Thoracic aorta (tissue), 2 donors: ENCODE results near the gene FXYD1. TPM values are rescaled to one million over a fixed set of nuclear protein-coding genes. Genes with fewer than 3 reads are reported as not detected.

Experiments used
- ATAC-seq: fragments of 150-250 bp; one replicate; pipeline ENCODE4 v1.8.0; 2017; ENCODE audit warnings: low read depth; ENCODE audit not compliant: insufficient number of reproducible peaks, low FRiP score
- DNase-seq: peaks from one replicate; pipeline ENCODE4 v3.0.0-alpha.2; 2020; ENCODE audit warnings: low spot score
- H3K27ac ChIP-seq, 2 donors: fragments of 200-600 bp; sonication (generic); 1 replicate in 1 of 2; 2 replicates in 1 of 2; pipeline ENCODE4 v1.5.1; 2016; ENCODE audit warnings: mild to moderate bottlenecking in 2 of 2, moderate library complexity in 2 of 2
- H3K27me3 ChIP-seq: fragments of 200-600 bp; sonication (generic); replicated peaks from 2 replicates; pipeline ENCODE4 v1.6.0; 2016; ENCODE audit warnings: mild to moderate bottlenecking; ENCODE audit not compliant: insufficient read depth
- H3K36me3 ChIP-seq: fragments of 200-600 bp; sonication (generic); one replicate; pipeline ENCODE4 v1.5.1; 2016
- H3K4me1 ChIP-seq, 2 donors: fragments of 200-600 bp; sonication (generic); 1 replicate in 1 of 2; 2 replicates in 1 of 2; pipeline versions ENCODE4 v1.5.1 to v1.6.0; 2016; ENCODE audit warnings: low read depth in 2 of 2, mild to moderate bottlenecking in 1 of 2; ENCODE audit not compliant: control insufficient read depth in 1 of 2
- H3K4me3 ChIP-seq: fragments of 200-600 bp; sonication (generic); 2 replicates; pipeline ENCODE4 v1.5.1; 2016; ENCODE audit warnings: mild to moderate bottlenecking
- H3K9me3 ChIP-seq: fragments of 200-600 bp; sonication (generic); 2 replicates; pipeline ENCODE4 v1.5.1; 2016
- total RNA-seq, 2 donors: library from RNA; depleted of rRNA; stranded (reverse); fragments of >200 nt; gene quantifications; one replicate each; pipeline versions ENCODE4 v1.1.0 to v1.2.3, GENCODE V29; 2016
- TF ChIP-seq, protein P1 (sequence below): fragments of 200-600 bp; sonication (generic); IDR thresholded peaks from one replicate; pipeline ENCODE4 v1.5.1; 2019; ENCODE audit warnings: antibody characterized with exemption

Gene FXYD1
- total RNA-seq, 2 donors from 2014 or later: 50.7 to 65.8 TPM

DNA sequence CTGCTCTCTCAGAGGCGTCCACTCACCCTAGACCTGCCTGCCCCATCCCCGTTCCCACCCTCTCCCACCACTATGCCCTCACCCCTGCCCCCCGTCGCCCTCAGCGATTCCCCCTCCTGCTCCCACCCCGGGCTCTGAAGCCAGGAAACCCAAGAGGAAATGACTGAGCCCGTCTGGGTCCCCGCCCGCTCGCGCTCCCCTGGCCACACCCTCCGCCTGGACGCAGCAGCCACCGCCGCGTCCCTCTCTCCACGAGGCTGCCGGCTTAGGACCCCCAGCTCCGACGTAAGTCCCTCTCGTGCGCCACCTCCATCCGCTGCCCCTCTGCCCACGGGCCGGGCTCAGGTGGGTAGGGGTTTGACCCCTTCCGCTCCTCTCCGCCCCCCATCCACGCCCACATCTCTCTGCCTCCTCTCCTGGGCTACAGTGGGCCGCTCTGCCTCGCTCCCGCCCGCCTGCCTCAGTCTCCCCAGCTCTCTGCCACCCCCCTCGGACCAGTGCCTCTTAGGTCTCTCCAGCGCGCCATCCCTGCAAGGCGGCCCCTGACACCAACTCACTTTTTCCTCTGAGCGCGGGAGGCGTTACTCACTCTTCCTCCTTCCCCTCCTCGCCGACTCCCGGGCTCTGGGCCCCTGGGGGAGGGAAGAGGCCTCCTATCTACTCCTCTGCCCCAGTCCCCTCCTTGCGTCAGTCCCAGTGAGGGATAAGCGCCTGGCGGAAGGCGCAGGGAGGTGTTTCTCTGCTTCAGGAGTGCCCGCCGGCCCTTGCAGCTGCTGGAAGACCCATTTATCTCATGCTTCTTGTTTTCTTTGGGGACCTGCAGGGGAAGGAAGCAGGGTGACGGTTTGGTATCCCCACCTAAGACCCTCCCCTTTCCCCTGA, 16.1 kb downstream of the FXYD1 start, which contains the start of gene FXYD5:
Gene FXYD5 (plus strand): TSS at position 211 of the 882 bp plus-strand sequence. CDS start 816 bp downstream, outside the sequence.
- H3K27ac ChIP-seq: peak within 1 kb of the TSS; percentile 34 to 65
- H3K36me3 ChIP-seq: no peaks in the 10 kb centered on the region
- H3K9me3 ChIP-seq: no peaks in the 10 kb centered on the region
- ATAC-seq (no peak), DNase-seq (peak; percentile 52)
- H3K4me3 ChIP-seq: peak within 1 kb of the TSS; percentile 85
- H3K27me3 ChIP-seq: no peaks in the 10 kb centered on the region
- TF ChIP-seq, protein P1, sequence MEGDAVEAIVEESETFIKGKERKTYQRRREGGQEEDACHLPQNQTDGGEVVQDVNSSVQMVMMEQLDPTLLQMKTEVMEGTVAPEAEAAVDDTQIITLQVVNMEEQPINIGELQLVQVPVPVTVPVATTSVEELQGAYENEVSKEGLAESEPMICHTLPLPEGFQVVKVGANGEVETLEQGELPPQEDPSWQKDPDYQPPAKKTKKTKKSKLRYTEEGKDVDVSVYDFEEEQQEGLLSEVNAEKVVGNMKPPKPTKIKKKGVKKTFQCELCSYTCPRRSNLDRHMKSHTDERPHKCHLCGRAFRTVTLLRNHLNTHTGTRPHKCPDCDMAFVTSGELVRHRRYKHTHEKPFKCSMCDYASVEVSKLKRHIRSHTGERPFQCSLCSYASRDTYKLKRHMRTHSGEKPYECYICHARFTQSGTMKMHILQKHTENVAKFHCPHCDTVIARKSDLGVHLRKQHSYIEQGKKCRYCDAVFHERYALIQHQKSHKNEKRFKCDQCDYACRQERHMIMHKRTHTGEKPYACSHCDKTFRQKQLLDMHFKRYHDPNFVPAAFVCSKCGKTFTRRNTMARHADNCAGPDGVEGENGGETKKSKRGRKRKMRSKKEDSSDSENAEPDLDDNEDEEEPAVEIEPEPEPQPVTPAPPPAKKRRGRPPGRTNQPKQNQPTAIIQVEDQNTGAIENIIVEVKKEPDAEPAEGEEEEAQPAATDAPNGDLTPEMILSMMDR: no peak
- H3K4me1 ChIP-seq: peaks cover 0 to 27% of the 10 kb centered on the region in 2 donors

DNA sequence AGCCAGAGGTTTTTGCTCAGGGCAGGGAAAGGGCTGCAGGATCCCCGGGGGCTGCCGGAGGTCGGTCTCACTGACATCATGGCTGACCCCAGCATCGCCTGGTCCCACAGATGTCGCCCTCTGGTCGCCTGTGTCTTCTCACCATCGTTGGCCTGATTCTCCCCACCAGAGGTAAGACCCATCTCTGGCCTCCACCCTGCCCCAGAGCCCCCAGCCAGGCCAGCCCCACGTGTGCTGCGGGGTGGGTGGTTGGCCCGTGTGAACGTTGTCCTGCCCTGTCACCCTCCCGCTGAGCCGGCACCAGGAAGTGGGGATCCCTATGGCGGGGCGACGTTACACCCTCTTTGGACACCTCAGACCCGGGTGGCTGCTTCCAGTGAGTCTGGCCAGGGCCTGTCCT, 16.8 kb downstream of the FXYD1 start:
- Histone ChIP-seq H3K4me3 (peak overlapping the region; percentile 85), H3K4me1 (peaks cover 0 to 27% of the 10 kb centered on the region in 2 donors), H3K36me3 (no peaks in the 10 kb centered on the region), H3K27ac (peak overlapping the region; percentile 24 to 65), H3K9me3 (no peaks in the 10 kb centered on the region), H3K27me3 (no peaks in the 10 kb centered on the region)
- ATAC-seq (no peak), DNase-seq (no peak)
- TF ChIP-seq, protein P1: no peak

DNA sequence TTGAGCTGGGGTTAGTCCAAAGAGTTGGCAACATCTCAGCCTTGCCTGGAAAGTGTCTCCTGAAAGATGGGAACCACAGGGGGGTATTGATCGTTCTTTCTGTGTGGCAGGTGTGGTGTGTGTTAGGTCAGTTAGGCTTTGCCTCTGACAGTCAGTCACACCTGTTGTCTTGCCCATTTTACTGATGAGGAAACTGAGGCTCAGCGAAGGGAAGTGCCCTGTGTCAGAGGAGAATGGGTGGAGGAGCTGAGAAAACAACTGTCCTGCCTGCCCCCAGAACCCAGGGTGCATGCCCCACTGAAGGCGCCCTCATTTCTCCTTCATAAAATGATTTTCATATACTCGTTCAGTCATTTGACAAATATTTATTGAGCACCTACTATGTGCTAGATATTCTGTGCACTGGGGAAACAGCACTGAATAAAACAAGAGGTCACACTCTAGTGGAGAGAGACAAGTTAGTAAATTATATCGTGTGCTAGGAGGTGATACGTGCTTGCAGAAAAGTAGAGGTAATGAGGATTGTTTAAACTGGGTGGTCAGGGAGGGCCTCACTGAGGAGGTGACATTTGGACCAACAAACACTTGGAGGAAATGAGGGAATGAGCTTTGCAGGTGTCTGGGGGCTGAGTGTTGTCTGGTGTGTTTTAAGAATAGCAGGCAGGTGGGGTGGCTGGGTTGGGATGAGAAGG, 17.5 kb downstream of the FXYD1 start:
- Histone ChIP-seq H3K27me3 (no peaks in the 10 kb centered on the region), H3K36me3 (peaks cover 4% of the 10 kb centered on the region), H3K27ac (peak overlapping the region in 1 of 2 donors; percentile 65), H3K9me3 (no peaks in the 10 kb centered on the region), H3K4me1 (peaks cover 0 to 27% of the 10 kb centered on the region in 2 donors), H3K4me3 (peak overlapping the region; percentile 85)
- ATAC-seq (no peak), DNase-seq (no peak)
- TF ChIP-seq, protein P1: no peak

DNA sequence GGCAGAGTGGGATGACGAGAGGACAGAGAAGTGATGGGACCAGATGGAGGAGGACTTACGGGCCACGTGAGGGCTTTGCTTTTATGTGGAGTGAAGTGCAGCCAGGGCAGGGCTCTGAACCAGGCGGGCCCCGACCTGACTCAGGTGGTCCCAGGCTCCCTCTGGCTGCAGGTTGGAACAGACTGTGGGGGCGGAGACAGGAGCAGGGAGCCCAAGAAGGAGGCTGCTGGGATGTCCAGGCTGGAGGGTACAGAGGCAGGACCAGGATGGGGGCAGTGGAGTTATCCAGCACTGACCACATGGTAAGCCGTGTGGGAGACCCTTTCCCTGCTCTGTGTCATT, 18.0 kb downstream of the FXYD1 start:
- ATAC-seq (no peak), DNase-seq (no peak)
- no peaks in the 10 kb centered on the region for H3K27me3 ChIP-seq

More for the DNA sequence above, 18.0 kb downstream of the FXYD1 start:
- TF ChIP-seq, protein P1: no peak
- Histone ChIP-seq H3K4me3 (no peak overlapping the region), H3K9me3 (no peaks in the 10 kb centered on the region), H3K27ac (no peak overlapping the region), H3K36me3 (peaks cover 4% of the 10 kb centered on the region), H3K4me1 (peaks cover 0 to 27% of the 10 kb centered on the region in 2 donors)
